Measurements from ENCODE around the gene ZBTB7C.

DNA sequence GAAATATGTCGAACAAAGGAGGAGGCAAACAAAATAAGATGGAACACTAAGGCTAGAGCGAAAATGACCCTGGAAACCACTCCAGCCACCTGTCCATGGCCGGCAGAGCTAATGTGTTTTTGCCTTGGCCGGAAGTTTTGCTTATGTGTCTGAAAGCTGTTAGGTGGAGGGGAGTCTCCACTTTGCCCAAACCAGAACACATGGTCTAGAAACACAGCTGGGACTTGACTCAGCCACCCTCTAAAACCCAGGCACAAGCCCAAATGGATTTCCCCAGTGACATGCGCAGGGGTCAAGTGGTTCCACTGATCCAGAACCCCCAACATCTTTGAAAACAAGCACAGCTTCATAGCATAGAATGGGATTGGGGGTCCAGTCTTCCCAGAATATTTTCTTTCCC is 159.3 kb downstream of the ZBTB7C start:
- TF ChIP-seq SIN3A (IDR thresholded peaks at IDR 0.05; ENCODE audit: borderline replicate concordance, insufficient read depth, low read length), result no peak
- no peak for TF ChIP-seq TAF1 (IDR thresholded peaks at IDR 0.05; ENCODE audit: borderline replicate concordance, insufficient read depth, low read length)
- TF ChIP-seq POLR2AphosphoS5 (IDR thresholded peaks at IDR 0.05; ENCODE audit: low read depth, low read length), result no peak
- TF ChIP-seq REST (IDR thresholded peaks at IDR 0.05; ENCODE audit: insufficient read depth in 1 of 2, low read depth in 2 of 2, low read length in 2 of 2), result no peak
